Femur (tissue), 1 donor: ENCODE measurements around the gene PRXL2A.
A peak's percentile ranks its signal among the peaks of the same experiment; 100 is the strongest.
"Not testable (repeated sequence)": the region's sequence is repeated elsewhere in the genome, so short reads cannot be mapped to it uniquely, and the experiment has no call there.

Experiments
- DNase-seq: peaks from one replicate; pipeline ENCODE4 v3.0.0-alpha.2; 2017

Gene PRXL2A, protein sequence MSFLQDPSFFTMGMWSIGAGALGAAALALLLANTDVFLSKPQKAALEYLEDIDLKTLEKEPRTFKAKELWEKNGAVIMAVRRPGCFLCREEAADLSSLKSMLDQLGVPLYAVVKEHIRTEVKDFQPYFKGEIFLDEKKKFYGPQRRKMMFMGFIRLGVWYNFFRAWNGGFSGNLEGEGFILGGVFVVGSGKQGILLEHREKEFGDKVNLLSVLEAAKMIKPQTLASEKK

DNA sequence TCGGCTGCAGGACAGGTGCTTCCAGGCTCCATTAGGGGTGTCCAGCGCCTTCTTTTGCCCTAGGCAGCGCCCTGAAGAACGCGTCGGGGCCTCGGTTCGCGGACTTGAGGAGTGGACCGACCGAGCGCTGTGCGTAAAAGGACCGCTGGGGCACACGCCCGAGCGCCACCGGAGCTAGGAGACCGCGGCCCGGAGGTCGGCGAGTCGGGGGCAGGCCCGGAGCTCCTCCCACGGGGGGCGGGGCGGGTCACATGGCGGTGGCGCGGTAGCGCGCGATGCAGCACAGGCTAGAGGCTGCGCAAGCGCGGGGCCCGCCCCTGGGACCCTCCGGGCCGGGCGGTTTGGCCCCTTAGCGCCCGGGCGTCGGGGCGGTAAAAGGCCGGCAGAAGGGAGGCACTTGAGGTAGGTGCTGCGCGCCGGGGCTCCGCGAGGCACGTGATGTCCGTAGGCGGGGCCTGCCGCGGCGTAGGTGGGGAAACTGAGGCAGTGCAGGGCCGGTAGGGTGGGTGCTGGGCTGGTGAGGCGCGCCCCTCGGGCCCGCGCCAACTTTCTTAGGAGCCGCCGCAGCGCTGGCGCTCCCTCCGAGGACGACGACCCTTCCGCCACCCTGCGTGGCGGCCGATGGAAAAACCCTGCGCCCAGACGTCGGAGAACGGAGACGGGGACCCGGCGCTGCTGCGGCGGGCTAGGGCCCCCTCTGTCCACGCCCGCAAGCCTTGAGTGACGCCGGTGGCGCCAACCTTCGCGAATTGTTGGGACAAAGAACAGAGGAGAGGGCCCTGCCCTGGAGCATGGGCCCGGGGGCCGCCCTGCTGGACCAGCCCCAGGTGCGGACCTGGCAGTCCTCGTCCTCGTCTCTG lies at the start of gene PRXL2A:
TSS of gene PRXL2A (plus strand) at position 310 of the 860 bp plus-strand sequence. CDS start 11,917 bp downstream, outside the sequence.
- peak; percentile 87 for DNase-seq

DNA sequence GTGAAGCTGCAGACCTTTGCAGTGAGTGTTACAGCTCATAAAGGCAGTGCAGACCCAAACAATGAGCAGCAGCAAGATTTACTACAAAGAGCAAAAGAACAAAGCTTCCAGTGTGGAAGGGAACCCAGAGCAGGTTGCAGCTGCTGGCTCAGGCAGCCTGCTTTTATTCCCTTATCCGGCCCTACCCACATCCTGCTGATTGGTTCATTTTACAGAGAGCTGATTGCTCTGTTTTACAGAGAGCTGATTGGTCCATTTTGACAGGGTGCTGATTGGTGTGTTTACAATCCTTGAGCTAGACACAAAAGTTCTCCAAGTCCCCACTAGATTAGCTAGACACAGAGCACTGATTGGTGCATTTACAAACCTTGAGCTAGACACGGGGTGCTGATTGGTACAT lies 49.4 kb upstream of the PRXL2A start:
- DNase-seq: not testable (repeated sequence)

DNA sequence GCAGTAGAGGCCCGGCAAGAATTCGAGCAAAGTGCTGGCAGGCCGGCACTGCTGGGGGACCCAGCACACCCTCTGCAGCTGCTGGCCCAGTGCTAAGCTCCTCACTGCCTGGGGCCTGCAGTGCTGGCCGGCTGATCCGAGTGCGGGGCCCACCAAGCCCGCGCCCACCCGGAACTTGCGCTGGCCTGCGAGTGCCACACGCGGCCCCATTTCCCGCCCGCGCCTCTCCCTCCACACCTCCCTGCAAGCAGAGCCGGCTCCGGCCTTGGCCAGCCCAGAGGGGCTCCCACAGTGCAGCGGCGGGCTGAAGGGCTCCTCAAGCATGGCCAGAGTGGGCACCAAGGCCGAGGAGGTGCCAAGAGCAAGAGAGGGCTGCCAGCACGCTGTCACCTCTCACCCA lies 48.7 kb upstream of the PRXL2A start:
- no peak for DNase-seq

DNA sequence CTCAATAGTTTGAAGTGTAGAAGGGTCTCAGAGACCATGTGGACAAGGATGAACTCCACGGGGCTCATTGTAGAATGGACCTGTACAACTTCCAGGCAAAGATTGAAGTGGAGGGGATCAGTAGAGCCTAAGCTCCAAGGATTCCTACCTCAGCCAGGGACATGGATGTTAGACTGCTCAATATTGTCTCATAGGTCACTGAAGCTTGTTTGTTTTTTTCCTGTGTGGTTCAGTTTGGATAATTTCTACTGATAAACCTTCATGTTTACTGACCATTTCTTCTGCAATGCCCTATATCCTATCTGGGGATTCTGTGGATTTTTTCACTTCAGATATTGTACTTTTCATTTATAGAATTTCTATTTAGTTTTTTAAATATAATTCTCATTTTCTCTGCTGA lies 42.8 kb upstream of the PRXL2A start:
- DNase-seq: no peak

DNA sequence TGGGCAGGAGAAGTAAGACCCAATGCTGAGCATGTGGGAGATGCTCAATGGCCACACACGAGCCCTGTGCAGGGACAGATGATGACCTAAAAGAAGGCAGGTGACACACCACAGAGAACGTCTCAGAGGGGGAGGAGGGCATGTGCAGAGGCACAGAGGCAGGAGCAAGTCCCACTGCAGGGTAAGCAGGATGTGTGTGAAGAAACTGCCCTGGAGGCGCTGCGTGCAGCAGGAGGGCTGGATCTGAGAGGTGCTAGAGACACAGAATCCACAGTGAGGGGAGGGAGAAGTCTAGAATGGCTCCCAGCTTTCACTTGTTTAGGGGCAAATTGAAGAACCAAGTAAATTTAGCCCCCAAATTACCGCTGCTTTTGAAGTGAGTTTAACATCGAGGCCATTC lies 36.9 kb upstream of the PRXL2A start:
- no peak for DNase-seq

DNA sequence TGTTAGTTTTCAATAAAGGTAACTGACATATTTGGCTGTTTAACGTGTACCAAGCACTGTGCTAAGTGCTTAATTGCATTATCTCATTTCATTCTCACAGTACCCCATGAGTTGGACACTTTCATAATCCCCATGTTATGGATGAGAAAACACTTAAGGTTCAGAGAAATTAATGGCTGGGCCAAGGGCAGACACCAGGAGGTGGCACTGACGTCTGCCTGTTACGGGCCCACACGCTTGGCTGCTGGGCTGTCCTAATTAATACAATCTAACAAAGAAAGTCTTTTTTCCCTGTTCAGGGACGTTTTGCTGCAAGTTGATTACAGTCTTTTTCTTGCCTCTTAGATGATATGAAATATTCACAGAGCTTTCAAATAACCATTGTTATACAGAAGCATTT lies 35.7 kb upstream of the PRXL2A start:
- DNase-seq: no peak

DNA sequence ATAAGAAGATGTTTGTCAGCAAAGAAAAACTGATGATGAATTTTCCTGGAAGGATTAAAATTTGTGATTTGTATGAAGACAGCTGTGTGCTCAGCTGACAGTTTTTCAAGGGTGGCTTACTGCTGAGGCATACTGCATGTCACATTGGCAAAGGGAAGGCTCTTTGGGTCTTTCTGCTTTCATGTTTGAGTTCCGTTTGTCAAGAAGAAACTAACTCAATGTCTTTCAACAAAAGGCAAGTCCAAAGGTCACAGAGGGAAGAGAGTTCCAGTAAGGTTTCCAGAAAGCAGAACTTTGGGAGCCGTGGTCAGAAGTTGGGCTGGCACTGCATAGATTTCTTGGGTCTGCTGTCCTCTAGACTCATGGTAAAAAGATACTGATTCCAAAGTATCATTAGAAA lies 34.8 kb upstream of the PRXL2A start:
- DNase-seq: no peak

DNA sequence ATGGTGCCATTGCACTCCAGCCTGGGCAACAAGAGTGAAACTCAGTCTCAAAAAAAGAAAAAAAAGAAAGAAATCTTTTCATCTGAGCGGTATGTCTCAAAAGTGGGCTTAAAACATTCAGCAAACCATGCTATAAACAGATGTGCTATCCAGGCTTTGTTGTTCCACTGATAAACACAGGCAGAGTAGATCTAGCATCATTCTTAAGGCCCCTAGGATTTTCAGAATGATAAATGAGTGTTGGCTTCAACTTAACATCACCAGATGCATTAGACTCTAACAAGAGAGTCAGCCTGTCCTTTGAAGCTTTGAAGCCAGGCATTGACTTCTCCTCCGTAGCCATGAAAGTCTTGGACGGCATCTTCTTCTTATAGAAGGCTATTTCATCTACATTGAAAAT lies 28.6 kb upstream of the PRXL2A start:
- DNase-seq: no peak

DNA sequence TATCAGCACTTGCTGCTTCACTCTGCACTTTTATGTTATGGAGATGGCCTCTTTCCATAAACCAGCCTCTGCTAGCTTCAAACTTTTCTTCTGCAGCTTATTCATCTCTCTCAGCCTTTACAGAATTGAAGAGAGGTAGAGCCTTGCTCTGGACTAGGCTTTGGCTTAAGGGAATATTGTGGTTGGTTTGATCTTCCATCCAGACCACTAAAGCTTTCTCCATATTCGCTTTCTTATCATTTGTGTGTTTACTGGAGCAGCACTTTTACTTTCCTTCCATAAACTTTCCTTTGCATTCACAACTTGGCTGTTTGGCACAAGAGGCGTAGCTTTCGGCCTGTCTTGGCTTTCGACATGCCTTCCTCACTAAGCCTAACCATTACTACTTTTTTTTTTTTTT lies 28.2 kb upstream of the PRXL2A start:
- no peak for DNase-seq

DNA sequence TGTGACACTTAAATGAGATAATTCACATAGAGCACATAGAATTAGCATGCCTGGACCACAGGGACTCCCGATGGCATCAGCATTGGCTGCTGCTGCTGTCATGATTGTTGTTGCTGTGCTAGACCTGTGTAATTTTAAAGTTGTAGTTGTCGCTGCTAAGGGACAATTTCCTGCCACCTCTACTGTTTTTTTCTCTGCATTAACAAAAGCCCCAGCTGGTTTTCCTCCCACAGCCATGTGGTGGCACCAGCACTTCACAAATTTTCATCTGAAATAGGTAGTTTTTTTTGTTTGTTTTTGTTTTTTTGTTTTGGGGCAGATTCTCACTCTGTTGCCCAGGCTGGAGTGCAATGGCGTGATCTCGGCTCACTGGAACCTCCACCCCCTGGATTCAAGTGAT lies 25.4 kb upstream of the PRXL2A start:
- DNase-seq: peak; percentile 40

DNA sequence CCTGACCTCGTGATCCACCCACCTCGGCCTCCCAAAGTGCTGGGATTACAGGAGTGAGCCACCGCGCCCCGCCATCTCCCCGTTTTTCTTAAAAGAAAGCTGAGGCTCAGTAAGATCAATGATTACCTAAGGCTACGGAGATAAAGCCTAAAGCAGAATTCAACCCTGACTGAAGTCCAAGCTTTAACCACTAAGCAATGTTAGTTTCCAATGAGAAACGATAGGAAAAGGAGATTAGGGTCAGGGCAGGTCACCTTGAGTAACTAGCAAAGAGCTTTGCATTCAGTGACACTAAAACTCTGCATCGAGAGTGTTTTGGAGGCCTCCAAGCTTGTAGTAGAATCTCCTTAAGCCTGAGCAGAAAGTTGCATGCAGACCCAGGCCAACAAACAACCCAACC lies 17.6 kb upstream of the PRXL2A start:
- DNase-seq: no peak

DNA sequence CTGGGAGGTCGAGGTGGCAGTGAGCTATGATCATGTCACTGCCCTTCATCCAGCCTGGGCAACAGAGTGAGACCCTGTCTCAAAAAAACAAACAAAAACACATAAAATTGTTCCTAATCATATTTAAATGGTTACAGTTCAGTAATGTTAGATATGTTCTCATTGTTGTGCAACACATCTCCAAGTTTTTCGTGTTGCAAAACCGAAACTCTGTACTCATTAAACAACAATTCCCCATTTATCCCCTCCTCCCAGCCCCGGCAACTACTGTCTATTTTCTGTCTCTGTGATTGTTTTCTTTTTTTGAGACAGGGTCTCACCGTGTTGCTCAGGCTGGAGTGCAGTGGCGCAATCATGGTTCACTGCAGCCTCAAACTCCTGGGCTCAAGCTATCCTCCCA lies 16.1 kb upstream of the PRXL2A start:
- DNase-seq: no peak

DNA sequence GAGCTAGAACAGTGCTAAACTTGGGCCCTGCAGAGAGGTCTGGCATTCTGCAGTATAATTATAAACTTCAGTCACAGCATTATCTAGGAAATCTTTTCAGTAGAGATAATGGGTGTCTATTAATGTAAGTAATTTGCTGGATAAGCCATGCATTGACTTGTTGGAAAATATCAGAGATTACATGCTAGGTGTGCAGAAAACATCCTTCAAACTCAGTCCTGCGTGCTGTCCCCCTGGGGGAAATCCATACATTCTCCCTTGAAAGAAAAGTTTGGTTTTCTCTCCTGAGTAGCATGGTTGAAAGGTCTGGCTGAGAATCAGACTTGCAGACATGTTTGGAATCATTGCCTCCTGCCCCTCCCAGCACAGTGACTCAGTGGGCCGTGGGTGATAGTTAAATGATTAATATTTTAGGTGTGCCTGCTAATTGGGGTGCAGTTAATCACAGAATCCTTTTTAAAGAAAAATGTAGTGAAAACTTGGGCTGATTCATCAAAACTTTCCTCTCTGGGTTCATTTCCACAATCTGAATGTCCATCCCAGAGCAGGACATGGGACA lies 13.9 kb upstream of the PRXL2A start:
- no peak for DNase-seq

DNA sequence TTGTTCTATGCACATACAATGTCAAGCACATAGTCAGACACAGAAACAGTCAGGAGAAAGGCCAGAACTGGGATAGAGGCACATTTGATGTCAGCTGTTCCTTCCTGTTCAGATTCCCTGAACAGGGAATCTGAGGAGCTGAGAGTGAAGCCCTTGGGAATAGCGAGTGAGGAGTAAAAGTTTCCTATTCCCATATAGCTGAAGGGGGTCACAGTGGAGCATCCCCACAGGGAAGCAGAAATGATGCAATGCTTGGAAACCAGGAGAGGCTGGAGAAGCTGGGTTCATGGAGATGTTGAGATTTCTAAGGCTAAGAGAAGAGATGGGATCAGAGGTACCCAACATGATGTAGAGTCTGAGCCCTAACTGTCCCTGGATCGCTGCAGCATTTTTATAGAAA lies 11.3 kb upstream of the PRXL2A start:
- no peak for DNase-seq

DNA sequence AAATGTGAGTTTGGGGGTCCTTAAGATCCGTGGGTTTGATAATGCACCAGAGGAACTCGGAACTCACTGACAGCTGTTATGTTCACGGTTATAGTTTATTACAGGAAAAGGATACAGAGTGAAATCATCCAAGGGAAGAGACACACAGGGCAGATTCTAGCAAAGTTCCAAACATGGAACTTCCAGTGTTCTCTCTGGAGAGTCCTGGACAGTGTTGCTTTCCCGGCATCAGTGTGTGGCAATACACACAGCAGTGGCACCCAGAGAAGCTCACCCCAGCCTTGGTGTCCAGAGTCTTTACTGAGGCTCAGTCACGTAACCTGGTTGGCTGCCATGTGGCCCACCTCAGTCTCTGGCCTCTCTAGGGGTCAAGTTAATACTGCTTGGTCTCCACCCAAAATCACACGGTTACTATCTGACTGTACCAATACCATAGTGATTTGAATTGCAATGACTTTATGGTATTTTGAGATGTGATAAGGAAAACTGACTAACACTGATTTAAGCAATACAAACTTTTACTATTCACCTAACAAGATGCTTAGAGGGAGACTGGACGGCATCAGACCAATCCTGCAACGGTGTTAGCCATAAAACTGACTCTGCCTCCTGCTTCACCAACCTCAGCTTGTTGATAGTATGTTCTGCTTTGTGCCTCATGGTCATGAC lies 8.1 kb upstream of the PRXL2A start:
- DNase-seq: no peak

DNA sequence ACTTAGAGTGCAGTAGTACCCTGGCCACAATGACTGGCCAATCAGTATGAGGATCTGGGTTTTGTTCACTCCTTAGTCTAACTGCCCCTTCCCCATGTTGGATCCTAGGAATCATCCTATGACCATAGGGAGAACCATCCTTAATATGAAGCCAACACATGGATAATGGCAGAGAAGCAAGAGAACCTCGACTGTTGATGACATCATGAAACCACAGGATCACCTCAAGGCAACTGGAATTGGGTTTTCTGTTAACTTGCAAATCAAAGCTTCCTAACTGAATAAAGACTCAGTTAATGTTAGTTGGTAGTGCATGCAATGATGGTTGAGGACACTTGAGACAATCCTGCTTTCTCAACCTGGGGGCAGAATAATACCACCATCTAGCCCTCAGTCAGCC lies 3.3 kb upstream of the PRXL2A start:
- DNase-seq: no peak

DNA sequence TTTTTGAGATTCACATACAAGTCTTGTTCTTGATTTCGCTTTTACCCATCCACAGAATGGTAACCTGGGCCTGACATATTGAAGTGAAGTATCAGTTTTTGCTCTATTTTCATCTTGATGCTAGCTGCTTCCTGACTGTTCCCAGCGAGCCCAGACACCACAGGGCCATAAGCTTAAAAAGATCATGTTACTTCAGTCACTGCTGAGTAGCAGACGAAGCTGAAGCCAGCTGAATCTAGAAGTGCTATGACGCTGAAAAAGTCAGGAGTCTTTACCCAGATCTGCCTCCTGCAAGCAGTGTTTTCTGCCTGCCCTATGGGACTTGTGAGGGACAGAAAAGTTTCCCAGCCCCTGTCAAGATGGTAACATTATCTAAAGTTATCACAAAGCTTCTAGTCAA lies 2.7 kb upstream of the PRXL2A start:
- DNase-seq: peak; percentile 40

DNA sequence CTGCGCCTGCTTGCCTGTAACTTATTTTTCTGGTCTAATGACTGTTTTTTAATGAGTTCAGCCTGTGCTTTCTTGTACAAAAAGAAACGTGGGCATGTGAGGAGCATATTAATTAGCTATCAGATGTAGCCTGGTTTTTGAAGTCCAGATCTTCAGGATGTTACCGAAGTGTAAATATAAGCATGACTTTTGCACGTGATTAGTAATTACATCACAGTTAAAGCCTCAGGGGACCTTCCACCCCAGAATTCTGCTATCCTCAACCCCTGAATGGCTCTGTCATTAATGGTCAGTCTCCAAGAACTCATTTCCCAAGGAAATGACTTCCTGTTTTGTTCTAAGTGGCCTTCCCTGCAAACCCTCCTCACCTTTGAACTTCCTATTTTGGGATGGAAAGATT lies 2.1 kb upstream of the PRXL2A start:
- no peak for DNase-seq

DNA sequence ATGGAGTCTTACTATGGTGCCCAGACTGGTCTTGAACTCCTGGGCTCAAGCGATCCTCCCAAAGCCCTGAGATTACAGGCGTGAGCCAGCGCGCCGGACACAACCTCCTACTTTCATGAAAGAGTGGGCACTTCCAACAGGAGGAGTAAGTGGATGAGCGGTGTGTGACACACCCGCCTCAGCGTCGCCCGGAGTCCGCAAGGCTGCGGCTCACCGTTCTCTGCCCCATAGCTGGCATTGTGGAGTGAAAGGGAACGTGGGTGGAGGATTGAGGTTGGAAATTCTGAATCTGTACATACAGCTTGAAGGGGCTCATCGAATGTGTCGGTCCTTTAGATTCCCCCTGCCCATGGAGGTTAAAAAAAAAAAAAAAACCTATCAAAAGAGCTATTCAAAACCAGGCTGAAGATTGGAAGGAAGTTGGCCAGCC lies 524 bp upstream of the PRXL2A start:
- peak; percentile 34 for DNase-seq

DNA sequence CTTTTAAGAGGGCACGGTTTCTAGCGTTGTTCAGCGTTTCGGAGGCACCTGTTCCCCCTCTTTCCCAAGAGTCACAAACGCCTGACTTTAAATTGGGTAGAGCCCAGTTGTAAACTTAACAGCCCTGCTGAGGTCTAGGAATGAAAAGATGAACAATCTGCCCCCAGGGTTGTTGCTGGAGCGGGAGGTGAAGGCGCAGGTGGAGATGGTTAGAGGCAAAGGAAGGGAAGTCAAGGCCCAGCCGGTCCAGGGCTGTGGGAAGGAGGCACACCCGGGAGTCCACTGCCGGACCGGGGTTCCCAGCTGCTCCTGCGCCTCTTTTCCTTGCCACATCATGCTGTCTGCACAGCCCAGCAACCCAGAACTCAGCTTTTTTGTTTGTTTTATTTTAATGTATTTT lies 770 bp downstream of the PRXL2A start:
- no peak for DNase-seq

DNA sequence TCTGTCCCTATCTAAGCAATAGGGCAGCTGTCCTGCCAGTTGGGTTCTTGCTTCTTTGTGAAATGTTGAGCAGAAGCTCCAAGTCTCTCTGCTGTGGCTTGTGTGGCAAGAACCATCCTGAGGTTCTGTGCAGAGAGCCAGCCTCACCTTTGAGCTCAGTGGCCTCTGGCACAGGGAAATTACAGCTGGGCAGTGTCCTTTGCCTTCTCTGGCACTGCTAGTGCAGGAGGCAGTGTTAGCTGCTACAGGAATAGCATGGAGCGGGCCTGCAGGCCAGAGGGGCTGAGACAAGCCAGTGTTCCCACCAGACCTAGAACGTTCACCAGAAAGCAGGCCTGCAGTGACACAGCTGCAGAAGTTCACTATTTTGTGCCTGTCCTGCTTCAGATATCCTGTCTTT lies 1.8 kb downstream of the PRXL2A start:
- no peak for DNase-seq

DNA sequence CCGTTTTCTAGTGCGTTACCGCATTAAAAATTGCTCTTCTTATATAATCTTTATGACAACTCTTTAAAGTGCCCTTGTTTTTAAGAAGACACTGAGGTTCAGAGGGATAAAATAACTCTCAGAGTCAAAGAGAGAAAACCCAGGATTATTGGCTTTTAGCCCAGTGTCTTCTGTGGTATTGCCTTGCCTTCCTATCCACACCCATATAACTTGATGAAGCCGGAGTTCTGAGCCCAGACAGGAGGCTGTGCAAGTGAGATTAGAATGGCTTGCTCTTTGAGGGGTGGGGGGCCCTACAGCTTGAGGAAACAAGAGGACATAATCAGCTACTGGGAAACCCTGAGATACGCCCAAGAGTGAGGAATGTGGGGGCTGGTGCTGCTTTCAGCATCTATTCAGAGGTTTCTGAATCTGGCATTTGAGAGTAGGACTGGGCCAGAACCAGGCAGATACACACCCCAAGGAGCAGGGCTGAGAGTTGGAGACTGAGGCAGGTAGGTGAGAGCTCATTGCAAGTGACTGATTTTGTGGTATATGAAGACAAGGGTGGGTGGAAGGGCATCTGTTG lies 2.3 kb downstream of the PRXL2A start:
- DNase-seq: no peak

DNA sequence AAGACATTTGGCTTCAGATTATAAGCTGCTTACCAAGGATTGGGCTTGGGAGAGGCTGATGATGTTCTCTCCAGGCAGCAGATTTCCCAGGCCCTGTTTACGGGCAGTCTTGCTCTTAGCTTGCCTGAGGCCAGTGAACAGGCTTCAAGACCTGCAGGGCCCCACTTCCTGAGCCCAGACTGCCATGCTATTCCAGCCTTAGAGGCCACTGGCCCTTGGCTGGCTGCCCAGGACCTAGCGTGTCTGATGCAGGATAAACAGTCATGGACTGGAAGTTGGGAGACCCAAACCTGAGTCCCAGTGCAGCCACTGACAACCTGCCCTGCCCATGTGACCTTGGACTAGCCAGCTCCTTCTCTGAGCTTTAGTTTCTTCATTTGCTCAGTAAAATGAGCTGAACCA lies 2.9 kb downstream of the PRXL2A start:
- no peak for DNase-seq
